HL-60 (cell line): ENCODE results near the gene MACIR.

Source experiments
- DNase-seq, 2 experiments: peaks; one replicate each; pipeline ENCODE4 v3.0.0-alpha.2; 2010 to 2020; ENCODE audit warnings: low read depth in 1 of 2, low spot score in 1 of 2
- H3K27ac ChIP-seq: fragments of 250-450 bp; sonication (Bioruptor Pico); replicated peaks from 2 replicates; pipeline ENCODE4 v1.5.1; 2020; ENCODE audit warnings: mild to moderate bottlenecking, moderate library complexity
- H3K27me3 ChIP-seq: fragments of 250-450 bp; sonication (Bioruptor Pico); 2 replicates; pipeline ENCODE4 v1.5.1; 2021; ENCODE audit warnings: mild to moderate bottlenecking, moderate library complexity; ENCODE audit not compliant: insufficient read depth, poor library complexity, severe bottlenecking
- H3K4me3 ChIP-seq: replicated peaks from 2 replicates; pipeline ENCODE4 v1.5.1; 2011; ENCODE audit warnings: mild to moderate bottlenecking, control low read depth, low read length; ENCODE audit not compliant: insufficient read depth
- GABPA ChIP-seq: IDR thresholded peaks from 2 replicates; pipeline ENCODE4 v1.6.1; 2012; ENCODE audit warnings: low read depth
- POLR2AphosphoS5 ChIP-seq: IDR thresholded peaks from 2 replicates; pipeline ENCODE4 v1.6.1; 2012; ENCODE audit warnings: low read depth
- SPI1 ChIP-seq: IDR thresholded peaks from 2 replicates; pipeline ENCODE4 v1.6.1; 2012; ENCODE audit warnings: low read depth, mild to moderate bottlenecking, borderline replicate concordance
- TF ChIP-seq, protein P1 (sequence below): IDR thresholded peaks from one replicate; pipeline ENCODE4 v1.5.1; 2011; ENCODE audit warnings: low read length, control low read depth, inconsistent platforms; ENCODE audit not compliant: insufficient read depth
- TF ChIP-seq, protein P2 (sequence below): IDR thresholded peaks from 2 replicates; pipeline ENCODE4 v1.6.1; 2012; ENCODE audit warnings: low read depth; ENCODE audit not compliant: insufficient replicate concordance

MACIR gene

GRCh38 chr5:103283869-103284268, 25.3 kb downstream of the MACIR start:
- Histone ChIP-seq H3K27me3 (no peaks in the 10 kb centered on the region), H3K27ac (no peak overlapping the region), H3K4me3 (no peak overlapping the region)
- TF ChIP-seq POLR2AphosphoS5 (no peak), GABPA (no peak), SPI1 (no peak)
- TF ChIP-seq, protein P1, sequence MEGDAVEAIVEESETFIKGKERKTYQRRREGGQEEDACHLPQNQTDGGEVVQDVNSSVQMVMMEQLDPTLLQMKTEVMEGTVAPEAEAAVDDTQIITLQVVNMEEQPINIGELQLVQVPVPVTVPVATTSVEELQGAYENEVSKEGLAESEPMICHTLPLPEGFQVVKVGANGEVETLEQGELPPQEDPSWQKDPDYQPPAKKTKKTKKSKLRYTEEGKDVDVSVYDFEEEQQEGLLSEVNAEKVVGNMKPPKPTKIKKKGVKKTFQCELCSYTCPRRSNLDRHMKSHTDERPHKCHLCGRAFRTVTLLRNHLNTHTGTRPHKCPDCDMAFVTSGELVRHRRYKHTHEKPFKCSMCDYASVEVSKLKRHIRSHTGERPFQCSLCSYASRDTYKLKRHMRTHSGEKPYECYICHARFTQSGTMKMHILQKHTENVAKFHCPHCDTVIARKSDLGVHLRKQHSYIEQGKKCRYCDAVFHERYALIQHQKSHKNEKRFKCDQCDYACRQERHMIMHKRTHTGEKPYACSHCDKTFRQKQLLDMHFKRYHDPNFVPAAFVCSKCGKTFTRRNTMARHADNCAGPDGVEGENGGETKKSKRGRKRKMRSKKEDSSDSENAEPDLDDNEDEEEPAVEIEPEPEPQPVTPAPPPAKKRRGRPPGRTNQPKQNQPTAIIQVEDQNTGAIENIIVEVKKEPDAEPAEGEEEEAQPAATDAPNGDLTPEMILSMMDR = no peak
- TF ChIP-seq, protein P2, sequence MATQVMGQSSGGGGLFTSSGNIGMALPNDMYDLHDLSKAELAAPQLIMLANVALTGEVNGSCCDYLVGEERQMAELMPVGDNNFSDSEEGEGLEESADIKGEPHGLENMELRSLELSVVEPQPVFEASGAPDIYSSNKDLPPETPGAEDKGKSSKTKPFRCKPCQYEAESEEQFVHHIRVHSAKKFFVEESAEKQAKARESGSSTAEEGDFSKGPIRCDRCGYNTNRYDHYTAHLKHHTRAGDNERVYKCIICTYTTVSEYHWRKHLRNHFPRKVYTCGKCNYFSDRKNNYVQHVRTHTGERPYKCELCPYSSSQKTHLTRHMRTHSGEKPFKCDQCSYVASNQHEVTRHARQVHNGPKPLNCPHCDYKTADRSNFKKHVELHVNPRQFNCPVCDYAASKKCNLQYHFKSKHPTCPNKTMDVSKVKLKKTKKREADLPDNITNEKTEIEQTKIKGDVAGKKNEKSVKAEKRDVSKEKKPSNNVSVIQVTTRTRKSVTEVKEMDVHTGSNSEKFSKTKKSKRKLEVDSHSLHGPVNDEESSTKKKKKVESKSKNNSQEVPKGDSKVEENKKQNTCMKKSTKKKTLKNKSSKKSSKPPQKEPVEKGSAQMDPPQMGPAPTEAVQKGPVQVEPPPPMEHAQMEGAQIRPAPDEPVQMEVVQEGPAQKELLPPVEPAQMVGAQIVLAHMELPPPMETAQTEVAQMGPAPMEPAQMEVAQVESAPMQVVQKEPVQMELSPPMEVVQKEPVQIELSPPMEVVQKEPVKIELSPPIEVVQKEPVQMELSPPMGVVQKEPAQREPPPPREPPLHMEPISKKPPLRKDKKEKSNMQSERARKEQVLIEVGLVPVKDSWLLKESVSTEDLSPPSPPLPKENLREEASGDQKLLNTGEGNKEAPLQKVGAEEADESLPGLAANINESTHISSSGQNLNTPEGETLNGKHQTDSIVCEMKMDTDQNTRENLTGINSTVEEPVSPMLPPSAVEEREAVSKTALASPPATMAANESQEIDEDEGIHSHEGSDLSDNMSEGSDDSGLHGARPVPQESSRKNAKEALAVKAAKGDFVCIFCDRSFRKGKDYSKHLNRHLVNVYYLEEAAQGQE = no peak
- DNase-seq = no peak

DNA sequence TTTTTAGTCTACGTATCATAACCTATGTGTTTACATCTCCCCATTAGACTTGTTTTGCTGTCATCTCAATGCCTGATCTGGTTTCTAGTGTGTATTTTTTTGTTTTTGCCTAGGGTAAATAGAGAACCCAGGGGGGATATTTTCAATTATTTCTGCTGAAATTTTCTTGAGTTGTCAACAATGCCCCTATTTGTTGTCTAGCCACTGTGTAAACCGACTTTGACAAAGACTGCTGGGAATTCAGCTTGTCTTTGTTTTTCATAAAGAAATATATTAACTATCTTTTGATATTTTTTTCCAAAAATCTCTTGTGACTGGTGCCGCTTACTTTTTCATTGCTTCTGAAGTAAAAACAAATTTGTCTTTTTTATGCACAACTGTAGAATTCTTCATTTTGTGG, 28.1 kb downstream of the MACIR start:
- DNase-seq = no peak
- TF ChIP-seq SPI1 = no peak
- TF ChIP-seq, protein P2 = no peak
- TF ChIP-seq GABPA = no peak
- no peak for TF ChIP-seq POLR2AphosphoS5
- TF ChIP-seq, protein P1 = no peak
- H3K27me3 ChIP-seq = no peaks in the 10 kb centered on the region
- no peak overlapping the region for H3K4me3 ChIP-seq
- H3K27ac ChIP-seq = no peak overlapping the region

GRCh38 chr5:103289024-103289423, 30.5 kb downstream of the MACIR start:
- Histone ChIP-seq H3K4me3 (no peak overlapping the region), H3K27me3 (no peaks in the 10 kb centered on the region), H3K27ac (no peak overlapping the region)
- DNase-seq = no peak
- TF ChIP-seq SPI1 (no peak), POLR2AphosphoS5 (no peak), GABPA (no peak)
- TF ChIP-seq, protein P1 = no peak
- TF ChIP-seq, protein P2 = no peak
